ENCODE results near the gene MADD.

GRCh38 chr11:47327025-47327424 lies 57.1 kb downstream of the MADD start:
- TF ChIP-seq CTCF (IDR thresholded peaks at IDR 0.05), result no peak
- TF ChIP-seq POLR2A (IDR thresholded peaks at IDR 0.05), result no peak
- TF ChIP-seq POLR2AphosphoS5 (IDR thresholded peaks at IDR 0.05), result no peak
- no peak for TF ChIP-seq EP300 (IDR thresholded peaks at IDR 0.05)

Measured in stomach (tissue), 4 donors.